Measurements from ENCODE around the gene RARG.
"Not testable (repeated sequence)": the region's sequence is repeated elsewhere in the genome, so short reads cannot be mapped to it uniquely, and the experiment has no call there.

The RARG gene

GRCh38 chr12:53205747-53206419 is 26.1 kb downstream of the RARG start:
- no peak for DNase-seq

- no peak for DNase-seq
Observed at GRCh38 chr12:53204351-53204750, 27.7 kb downstream of the RARG start.

- DNase-seq, result not testable (repeated sequence)
Observed at GRCh38 chr12:53202316-53202715, 29.7 kb downstream of the RARG start.

GRCh38 chr12:53201639-53202038 is 30.4 kb downstream of the RARG start:
- DNase-seq, result no peak

- no peak for DNase-seq
Observed at GRCh38 chr12:53201177-53201541, 30.9 kb downstream of the RARG start.

- no peak for DNase-seq
Observed at GRCh38 chr12:53200458-53201176, 31.4 kb downstream of the RARG start.

- no peak for DNase-seq
Observed at GRCh38 chr12:53200107-53200457, 31.9 kb downstream of the RARG start.

- no peak for DNase-seq
Observed at GRCh38 chr12:53199700-53200099, 32.3 kb downstream of the RARG start.

- no peak for DNase-seq
Observed at GRCh38 chr12:53198486-53199110, 33.4 kb downstream of the RARG start.

GRCh38 chr12:53197011-53197640 is 34.9 kb downstream of the RARG start:
- no peak for DNase-seq

GRCh38 chr12:53196486-53196885 is 35.5 kb downstream of the RARG start:
- no peak for DNase-seq

- no peak for DNase-seq
Observed at GRCh38 chr12:53195516-53196420, 36.2 kb downstream of the RARG start.

- DNase-seq, result no peak
Observed at GRCh38 chr12:53194973-53195372, 37.0 kb downstream of the RARG start.

GRCh38 chr12:53193985-53194716 is 37.9 kb downstream of the RARG start:
- DNase-seq, result no peak

GRCh38 chr12:53193040-53193439 is 39.0 kb downstream of the RARG start:
- no peak for DNase-seq

- DNase-seq, result no peak
Observed at GRCh38 chr12:53192531-53193021, 39.4 kb downstream of the RARG start.

GRCh38 chr12:53191885-53192530 is 40.0 kb downstream of the RARG start:
- DNase-seq, result no peak

- no peak for DNase-seq
Observed at GRCh38 chr12:53191096-53191884, 40.7 kb downstream of the RARG start.

- DNase-seq, result peak; percentile 40
Observed at GRCh38 chr12:53190108-53190729, 41.8 kb downstream of the RARG start.

Measured in NCI-H526 treated with DMSO at 0.1 percent for 48 hours (cell line).